Fibroblast of the conjunctiva (primary cell): ENCODE results near the gene CLK4.

Experiments
- DNase-seq: peaks from one replicate; pipeline ENCODE4 v3.0.0-alpha.2; 2010; ENCODE audit warnings: low read depth

Gene CLK4

DNA sequence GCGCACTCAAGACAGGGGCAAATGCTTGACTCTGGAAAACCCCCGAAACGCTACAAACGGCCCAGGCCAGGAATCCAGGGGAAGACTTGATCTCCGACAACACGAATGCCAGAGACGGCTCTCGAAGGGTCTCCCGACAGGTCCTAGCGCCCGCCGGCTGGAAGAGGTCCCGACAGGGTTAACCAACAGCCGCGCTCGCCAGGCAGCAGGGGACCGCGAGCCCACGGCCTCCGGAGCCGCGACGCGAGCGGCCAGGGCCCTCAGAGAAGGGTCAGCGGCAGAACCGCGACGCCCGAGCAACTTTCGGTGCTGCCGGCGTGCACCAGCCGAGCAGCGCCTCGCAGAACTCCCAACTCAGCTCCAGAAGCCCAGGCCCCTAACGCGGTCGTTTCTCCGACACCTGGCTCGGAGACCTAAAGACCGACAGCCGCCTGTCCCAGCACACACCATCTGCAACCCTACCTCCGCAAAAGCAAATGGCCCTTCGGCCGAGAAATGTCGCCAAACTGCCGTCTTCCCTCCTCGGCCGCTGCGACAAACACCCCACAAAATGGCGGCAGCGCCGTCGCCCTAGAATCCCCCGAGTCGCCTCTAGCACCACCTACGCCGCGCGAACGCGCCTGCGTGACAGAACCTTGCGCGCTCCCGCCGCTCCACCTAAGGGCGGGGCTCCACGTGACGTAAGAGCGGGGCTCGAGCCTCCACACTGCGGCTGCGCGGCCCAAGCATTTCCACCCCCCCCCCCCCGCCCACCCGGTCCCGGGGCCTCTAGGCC is at the start of gene CLK4:
TSS of gene CLK4 (minus strand) at position 567 of the 775 bp plus-strand sequence. CDS start 3,634 bp downstream, outside the sequence.
- peak; percentile 92 for DNase-seq

DNA sequence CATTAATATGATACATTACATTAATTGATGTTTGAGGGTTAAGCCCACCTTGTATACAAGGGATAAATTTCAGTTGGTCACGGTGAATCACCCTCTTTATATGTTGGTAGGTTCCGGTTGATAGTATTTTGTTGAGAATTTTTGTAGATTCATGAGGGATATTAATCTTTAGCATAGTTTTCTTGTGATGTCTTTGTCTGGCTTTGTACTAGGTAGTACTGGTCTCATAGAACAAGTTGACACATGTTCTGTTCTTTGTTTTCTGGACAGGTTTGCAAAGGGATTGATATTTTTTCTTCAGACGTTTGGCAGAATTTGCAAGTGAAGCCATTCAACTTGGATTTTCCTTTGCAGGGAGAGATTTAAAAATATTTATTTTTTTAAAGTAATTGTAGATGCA is 49.1 kb upstream of the CLK4 start:
- DNase-seq: no peak

DNA sequence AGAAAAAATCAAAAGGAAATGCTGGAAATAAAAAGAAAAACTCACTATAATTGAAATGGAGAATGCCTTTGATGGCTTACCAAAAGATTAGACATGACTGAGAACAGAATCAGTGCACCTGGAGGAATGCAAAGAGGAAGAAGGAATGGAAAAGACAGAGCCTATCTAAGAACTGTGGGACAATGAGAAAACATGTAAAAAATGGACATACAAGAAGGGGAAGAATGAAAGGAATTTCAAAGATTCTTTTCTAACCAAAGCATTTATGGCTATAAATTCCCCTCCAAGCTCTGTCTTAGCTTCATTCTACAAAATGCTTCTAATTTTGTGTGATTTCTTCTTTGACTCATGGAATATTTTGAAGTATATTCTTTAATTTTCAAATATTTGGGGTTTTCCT is 47.5 kb upstream of the CLK4 start:
- no peak for DNase-seq

DNA sequence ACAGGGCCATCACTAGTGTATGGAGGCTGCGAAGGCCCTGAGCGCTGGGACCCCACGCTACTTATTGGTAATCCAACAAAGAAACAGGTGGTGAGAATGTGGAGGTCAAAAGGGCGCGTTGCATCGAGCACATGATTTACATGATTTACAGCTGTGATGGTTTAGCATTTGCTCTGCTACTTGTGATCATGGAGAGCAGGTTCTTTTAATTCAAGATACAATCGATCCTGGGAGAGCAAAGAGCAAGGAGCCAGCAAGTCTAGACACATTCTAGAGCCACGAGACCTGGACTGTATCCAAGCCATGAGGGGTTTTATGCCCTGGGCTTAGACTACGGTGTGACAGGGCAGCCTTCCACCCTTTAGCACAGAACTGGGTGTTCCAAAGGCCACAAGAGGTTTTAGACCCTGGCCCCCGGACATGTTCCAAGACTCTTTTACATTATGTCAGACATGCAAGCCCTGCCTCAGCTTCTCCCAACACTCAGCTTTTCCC is 47.0 kb upstream of the CLK4 start:
- DNase-seq: no peak

DNA sequence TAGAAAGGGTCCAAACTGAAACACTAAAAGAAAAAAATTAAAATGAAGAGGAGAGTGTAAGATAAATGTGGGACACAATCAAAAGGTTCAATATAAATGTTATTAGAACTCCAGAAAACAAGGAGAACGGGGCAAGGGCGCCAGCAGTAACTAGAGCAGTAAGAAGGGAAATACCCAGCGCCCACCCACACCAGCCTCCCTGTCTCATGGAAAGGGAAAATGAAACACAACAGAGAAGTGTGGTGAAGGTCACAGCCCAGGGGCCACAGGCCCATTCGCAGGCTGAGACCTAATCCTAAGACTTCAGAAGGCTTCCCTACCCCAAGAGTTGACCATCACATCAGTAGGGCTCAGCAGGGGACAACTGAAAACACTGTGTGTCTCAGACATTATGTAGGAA is 45.8 kb upstream of the CLK4 start:
- DNase-seq: no peak

DNA sequence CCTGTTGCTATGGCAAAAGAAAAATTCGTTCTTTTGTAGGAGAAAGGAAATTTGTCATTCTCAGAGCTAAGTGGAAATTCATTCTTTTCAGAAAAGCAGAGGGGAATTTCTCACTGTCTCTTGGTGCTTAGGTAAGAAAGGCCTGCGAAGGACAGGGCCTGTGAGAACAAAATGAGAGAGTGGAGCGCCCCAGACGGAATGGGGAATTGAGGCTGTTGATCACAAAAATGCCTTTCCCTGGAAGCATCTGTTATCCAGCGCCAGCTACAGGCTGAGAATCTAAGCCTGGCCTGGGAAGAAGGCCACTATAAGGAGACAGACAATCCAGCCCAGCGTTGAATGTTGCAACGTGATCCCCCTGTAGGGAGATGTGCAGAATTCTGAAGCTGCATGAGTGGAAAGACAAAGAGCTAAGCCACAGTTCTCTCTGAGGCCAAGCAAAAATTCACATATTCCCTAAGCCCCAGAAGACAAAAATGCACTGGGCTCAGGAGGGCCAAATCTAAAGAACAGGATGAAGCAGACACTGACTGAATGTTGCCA is 44.8 kb upstream of the CLK4 start:
- no peak for DNase-seq

DNA sequence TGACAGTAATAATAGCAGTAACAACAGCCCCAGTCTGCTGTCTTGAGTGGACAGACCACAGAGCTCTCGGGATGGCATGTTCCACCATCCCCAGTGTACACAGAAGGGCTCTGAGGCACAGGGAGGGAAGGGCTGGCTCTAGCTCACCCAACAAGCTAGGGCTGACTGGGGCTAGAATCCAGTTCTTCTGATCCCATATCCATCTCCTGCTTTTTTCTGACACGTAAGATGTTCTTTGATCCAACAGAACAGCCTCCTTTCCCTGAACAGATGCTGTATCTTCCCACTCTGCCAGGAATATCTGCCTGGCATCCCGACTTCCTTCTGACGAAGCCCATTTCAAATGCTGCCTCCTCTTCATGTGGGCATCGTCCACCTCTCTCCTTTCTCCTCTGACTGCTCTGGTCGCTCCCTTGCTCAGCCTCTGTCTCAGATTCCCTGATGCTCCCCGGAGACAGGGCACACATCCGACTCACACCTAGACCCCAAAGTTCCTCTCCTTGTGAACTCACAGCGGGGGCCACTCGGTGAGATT is 43.6 kb upstream of the CLK4 start:
- DNase-seq: no peak

DNA sequence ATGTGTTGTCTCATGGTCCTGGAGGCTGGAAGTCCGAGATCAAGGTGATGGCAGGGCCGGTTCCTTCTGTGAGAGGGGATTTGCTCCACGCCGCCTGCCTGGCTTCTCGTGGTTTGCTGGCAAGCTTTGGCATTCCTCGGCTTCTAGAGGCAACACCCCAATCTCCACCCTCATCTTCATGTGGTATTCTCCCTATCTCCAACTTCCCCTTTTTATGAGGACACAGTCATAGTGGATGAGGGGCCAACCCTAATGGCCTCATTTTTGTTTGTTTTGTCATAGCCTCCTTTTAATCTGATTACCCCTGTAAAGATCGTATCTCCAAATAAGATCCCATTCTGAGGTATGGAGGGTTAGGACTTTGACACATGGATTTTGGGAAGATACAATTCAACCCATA is 41.7 kb upstream of the CLK4 start:
- DNase-seq: no peak

DNA sequence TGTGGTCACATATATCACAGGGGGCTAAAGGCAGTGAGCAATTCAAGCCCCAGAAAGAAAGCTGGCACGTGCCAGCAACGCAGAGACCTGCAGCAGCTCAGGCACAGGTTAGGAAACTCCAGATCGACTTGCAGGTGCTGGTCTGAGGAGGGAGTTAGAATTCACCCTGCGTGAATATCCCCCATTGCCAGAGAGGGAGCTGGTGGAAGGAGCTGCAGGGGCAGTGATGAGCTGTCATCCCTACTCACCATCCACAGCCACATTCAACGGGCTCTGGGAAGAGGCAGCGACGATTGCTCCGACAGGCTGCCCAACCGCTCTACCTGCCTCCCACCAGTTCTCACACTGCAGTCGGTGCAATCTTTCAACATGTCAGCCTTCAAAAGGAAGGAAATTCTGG is 40.8 kb upstream of the CLK4 start:
- no peak for DNase-seq

DNA sequence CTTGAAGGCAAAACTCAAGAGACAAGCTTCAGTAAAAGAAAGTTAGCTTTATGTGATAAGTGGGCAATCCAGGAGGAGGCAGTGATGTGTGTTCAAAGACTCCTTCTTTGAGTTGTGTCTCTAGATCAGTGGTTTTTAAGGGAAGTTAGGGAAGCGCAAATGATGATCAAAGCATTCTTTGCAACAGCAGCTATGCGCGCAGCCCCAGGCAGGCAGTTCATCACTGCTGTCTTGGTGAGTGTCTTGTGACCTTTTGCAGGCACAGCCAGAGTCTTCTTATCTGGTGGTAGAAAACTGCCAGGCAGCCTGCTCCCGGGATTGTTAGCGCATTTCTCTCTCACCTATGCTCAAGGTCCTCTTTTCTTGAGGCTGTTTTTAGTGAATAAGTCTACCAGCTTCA is 40.3 kb upstream of the CLK4 start:
- no peak for DNase-seq

DNA sequence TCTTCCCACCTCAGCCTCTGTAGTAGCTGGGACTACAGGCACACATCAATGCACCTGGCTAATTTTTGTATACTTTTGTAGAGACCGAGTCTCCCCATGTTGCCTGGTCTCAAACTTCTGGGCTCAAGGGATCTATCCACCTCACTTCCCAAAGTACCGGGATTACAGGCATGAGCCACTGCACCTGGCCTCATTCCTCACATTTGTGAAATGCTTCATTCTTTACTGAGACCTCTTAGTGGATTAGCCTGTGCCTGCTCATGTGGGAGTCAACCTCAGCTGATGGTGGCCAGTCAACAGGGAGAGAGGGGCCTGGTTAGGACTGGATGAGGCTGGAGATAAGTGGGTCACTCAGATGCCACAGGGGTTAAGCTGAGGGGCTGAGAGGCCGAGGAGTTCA is 37.3 kb upstream of the CLK4 start:
- no peak for DNase-seq

DNA sequence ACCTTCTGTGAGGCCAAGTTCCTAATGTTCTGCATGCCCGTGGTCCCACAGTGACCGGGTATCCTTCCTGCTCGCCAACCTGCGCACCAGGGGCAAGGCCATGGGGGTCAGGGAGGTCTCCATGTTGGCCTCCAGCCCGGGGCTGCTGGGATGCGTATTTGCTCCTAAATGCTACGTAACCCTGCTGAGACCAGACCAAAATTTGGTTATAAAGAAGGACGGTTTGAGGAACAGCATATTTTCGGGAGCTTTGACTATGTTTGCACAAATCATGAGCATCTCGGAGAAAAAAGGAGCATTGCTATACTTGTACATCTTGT is 35.7 kb upstream of the CLK4 start:
- no peak for DNase-seq

DNA sequence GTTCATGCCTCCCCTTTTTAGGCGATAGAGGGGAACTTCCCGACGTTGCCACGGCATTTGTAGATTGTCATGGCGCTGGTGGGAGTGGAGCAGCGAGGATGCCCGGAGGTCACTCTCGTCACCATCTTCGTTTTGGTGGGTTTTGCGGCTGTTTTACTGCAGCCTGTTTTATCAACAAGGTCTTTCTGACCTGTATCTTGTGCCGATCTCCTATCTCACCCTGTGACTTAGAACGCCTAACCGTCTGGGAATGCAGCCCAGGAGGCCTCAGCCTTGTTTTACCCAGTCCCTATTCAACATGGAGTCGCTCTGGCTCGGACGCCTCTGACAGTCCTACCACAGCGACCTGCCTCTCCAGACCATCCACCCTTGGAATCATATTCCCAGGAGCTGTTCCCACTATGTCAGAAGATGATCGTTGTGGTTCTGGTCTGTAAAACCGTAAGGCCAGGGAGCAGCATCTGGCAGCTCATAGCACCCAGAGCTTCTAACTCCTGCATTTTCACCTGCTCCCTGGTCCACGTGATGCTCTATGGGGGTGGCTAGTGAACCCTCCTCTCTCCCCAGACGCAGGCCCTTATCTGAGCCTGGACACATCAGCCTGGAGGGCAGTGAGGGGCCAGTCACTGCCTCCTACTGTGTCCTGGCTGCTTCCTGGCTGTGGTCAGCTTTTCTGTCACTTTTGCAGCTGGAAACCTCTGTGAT is 35.1 kb upstream of the CLK4 start:
- DNase-seq: no peak

DNA sequence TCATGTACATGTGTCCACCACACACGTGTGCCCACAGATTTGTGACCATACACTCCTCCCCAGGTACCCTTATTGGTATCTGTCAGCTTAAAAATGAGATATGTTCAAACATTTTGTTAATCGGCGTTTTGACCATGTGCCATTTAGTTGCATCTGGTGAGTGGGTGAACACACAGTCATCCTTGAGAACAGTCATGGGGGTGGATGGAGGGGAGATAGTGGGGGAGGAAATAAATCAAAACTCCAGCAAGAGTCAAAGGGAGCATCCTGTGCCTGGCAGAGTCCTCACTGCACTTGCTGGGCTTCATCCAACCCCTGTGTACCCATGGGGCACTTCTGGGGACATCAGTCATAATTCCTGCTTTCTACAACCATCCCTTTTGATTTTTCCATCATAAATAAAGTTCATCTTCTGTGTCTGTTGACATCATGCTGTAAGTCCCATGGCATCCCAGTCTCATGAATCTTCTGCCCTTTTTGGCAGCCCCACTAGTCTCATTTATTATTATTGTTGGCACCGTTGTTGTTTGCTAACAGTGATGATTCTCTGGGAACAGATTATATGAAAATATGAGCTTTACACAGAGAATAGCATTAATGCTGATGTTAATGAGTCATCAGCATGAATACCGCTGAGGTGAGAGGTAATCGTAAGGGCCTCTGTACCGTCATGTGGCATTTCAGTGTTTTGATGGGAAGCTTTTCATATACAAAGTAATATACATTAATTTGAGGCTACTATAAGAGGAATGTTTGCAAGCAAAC is 24.4 kb upstream of the CLK4 start:
- DNase-seq: peak; percentile 68

DNA sequence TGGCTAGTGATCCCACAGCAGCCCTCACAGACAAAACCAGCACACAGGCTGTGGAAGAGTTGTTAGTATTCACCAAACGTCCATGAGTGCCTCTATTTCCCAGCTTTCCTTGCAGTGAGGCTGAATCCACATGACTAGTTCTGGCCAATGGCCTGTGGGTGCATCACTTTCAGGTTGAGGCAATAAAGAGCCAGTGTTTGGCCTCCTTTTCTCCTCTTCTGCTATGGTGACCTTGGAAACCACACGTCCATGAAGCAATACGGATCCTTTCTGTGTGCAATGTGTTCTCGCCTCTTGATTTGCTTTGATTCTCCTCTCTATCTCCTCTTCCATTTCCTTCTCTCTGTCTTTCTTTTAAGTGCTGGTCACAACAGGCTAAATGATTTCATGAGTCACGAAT is 23.4 kb upstream of the CLK4 start:
- no peak for DNase-seq

DNA sequence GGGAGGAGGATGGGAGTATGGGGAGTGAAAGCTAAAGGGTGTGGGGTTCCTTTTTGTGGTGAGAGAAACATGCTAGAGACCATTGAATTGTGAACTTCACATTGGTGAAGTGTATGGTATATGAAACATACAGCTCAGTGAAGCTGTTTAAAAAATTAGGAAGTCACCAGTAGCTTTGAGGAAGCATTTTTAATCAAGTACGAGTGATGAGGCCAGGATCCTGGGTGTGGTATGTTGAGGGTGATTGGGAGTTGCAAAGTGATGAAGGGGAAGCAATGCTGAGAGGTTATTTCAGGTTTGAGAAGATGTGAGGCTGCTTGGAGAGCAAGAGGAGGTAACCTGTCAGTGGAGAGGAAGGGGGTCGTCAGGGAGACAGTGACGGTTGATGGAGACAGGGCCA is 22.7 kb upstream of the CLK4 start:
- no peak for DNase-seq

DNA sequence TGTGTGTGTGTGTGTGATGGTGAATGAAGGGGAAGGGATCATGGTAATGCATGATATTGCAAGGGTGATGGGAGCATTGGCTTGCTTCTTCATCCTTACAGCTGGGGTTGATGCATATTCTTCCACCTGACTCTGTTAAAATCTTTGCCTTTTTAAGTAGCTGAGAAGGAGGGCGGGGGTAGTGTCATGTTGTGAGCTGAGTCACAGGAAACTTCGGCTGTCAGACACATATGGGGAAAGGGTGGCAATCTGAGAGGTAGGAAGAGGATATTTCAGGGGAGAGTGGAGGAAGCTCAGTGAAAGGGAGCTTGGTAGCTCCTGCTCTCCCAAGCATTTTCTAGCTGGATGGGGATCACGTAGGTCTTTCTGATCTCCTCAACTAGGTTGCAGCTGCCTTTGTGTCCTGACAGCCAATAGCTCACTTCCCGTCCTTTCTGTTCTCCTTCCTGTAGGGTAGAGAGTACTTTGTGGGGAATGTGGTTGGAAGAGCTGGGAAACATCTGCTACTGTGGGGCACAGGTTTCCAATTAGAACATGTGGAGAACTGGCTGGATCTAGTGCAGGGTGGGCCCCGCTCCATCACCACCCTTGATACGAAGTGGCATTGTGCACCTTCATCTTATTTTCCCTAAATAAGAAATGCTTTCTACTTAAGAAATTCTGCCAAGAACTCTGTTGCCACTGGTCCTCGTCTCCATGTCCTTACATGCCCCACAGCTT is 18.1 kb upstream of the CLK4 start:
- no peak for DNase-seq

DNA sequence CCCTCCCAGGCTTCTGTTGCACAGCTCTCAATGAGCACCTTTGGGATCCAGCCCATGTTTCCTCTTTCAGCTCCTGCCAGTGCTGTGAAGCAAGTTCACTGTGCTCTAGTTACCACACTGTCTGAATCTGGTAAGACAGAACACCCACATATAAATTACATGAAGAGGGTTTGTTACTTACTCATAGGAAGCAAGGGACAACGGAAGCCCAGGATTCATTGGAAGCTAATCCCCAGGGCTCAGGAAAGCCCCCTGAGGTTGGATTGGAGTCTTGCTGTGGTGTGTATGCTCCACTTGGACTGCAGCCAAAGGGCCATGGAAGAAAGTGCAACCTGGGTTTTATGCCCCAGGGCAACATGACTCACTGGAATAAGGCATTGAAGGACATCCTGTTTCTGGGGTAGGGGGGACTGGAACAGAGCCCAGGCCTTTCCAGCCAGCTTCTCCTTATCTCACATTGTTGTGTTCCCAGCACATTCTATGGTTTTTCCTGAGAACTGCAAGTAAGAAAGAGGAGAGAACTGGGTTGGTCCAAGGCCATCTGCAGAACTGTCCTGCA is 15.6 kb upstream of the CLK4 start:
- peak; percentile 92 for DNase-seq

DNA sequence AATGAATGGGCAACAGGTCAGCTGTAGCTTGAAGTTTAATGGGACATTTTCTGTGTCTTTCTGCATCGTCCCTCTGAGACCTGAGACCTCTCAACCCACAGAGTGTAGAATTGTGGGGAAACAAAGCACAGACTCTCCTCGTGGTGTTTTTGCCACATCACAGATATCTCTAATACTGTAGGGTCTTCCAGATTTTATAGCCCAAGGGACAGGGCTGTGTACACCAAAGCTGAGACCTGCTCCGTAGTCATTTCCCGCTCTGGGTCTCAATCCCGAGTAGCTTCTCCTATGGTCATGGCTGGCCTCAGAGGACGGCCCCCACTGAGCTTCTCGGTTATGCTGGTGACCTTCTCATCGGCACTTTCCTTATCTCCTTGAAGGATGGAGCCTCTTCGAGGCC is 14.9 kb upstream of the CLK4 start:
- no peak for DNase-seq

DNA sequence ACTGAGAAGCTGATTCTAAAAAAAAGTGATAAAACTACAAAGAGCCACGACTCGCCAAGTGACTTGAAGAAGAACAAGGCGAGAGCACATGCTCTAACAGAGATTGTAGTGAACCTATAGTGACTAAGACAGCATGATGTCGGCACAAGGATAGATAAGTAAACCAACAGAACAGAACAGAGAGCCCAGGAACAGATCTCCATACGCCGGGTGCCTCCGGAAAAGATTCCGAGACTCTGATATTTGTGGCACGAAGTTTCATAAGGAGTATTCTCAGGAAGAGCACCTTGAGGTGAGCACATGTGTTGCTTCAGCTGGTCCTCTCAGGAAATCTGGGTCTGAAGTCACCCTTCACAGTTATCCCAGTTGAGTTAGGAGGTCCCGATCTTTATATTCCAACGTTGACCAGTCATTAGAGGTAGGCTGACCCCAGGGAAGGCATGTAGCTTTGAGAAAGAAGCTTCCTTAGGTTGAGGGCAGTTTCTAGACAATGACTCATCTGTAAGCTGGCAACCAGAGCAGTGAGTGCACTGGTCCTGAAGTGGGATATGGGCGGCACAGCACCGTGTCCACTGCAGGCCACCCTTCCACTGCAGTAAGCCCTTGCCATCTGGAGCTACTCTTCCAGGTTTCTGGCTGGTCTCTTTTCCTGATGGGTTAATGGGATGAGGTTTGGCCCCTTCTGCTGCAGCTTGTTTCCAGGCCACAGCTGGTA is 13.6 kb upstream of the CLK4 start:
- no peak for DNase-seq
